ENCODE data around the gene JARID2. TPM values are rescaled to one million over a fixed set of nuclear protein-coding genes. Genes with fewer than 3 reads are reported as not detected.

The JARID2 gene
- total RNA-seq, 1 experiment from 2014 or later = 180 TPM

DNA sequence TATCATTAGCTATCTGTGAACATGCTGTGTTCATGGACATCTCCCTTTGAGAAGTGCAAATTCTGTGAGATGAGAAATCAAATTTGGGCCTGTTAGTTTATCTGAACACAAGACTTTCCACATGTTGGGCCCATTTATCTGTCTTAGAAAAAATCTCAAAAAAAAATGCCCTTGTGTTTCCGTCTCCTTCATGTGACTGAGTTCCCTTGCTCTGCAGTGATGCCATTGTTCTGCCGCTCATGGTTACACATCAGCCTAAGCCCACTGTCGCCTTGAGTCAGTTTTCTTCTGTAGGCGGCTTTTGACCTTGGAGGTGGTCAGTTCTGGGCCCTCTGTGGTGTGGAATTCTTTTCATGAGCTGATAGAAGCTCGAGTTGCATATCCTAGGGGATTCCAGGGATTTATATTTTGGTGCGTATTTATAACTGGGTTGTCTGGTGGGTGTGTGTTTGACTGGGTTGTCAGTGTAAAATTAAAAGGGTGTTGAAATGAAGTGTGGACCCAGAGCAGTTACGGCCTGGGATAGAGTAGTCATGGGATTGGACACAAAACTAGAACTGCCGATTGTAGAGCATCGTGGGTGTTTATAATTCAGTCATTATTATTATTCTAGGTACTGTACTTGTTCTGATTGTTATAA lies 156.7 kb downstream of the JARID2 start:
- ATAC-seq (no peak), DNase-seq (ENCODE audit: low spot score) (no peak)
- Mint-ChIP-seq H3K36me3 (no peaks in the 10 kb centered on the region), H3K27me3 (ENCODE audit: low read depth) (no peaks in the 10 kb centered on the region), H3K27ac (peak overlapping the region; percentile 81), H3K4me3 (peak overlapping the region; percentile 14; the same call in 1 of the 2 replicates), H3K9me3 (no peaks in the 10 kb centered on the region), H3K4me1 (peaks cover 94% of the 10 kb centered on the region)
- ChIA-PET POLR2A (no interaction called here), CTCF (no interaction called here)
- TF ChIP-seq, protein P1, sequence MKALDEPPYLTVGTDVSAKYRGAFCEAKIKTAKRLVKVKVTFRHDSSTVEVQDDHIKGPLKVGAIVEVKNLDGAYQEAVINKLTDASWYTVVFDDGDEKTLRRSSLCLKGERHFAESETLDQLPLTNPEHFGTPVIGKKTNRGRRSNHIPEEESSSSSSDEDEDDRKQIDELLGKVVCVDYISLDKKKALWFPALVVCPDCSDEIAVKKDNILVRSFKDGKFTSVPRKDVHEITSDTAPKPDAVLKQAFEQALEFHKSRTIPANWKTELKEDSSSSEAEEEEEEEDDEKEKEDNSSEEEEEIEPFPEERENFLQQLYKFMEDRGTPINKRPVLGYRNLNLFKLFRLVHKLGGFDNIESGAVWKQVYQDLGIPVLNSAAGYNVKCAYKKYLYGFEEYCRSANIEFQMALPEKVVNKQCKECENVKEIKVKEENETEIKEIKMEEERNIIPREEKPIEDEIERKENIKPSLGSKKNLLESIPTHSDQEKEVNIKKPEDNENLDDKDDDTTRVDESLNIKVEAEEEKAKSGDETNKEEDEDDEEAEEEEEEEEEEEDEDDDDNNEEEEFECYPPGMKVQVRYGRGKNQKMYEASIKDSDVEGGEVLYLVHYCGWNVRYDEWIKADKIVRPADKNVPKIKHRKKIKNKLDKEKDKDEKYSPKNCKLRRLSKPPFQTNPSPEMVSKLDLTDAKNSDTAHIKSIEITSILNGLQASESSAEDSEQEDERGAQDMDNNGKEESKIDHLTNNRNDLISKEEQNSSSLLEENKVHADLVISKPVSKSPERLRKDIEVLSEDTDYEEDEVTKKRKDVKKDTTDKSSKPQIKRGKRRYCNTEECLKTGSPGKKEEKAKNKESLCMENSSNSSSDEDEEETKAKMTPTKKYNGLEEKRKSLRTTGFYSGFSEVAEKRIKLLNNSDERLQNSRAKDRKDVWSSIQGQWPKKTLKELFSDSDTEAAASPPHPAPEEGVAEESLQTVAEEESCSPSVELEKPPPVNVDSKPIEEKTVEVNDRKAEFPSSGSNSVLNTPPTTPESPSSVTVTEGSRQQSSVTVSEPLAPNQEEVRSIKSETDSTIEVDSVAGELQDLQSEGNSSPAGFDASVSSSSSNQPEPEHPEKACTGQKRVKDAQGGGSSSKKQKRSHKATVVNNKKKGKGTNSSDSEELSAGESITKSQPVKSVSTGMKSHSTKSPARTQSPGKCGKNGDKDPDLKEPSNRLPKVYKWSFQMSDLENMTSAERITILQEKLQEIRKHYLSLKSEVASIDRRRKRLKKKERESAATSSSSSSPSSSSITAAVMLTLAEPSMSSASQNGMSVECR (CRISPR knock-in tag; IDR thresholded peaks at IDR 0.05; ENCODE audit: borderline replicate concordance) = no peak
- no peak for TF ChIP-seq CBFB (CRISPR knock-in tag; IDR thresholded peaks at IDR 0.05; ENCODE audit: low read depth)
- TF ChIP-seq HMGA2 (CRISPR knock-in tag; IDR thresholded peaks at IDR 0.05) = no peak
- no peak for TF ChIP-seq ZNF317 (CRISPR knock-in tag; IDR thresholded peaks at IDR 0.05; ENCODE audit: borderline replicate concordance, low read depth)
- TF ChIP-seq, protein P2, sequence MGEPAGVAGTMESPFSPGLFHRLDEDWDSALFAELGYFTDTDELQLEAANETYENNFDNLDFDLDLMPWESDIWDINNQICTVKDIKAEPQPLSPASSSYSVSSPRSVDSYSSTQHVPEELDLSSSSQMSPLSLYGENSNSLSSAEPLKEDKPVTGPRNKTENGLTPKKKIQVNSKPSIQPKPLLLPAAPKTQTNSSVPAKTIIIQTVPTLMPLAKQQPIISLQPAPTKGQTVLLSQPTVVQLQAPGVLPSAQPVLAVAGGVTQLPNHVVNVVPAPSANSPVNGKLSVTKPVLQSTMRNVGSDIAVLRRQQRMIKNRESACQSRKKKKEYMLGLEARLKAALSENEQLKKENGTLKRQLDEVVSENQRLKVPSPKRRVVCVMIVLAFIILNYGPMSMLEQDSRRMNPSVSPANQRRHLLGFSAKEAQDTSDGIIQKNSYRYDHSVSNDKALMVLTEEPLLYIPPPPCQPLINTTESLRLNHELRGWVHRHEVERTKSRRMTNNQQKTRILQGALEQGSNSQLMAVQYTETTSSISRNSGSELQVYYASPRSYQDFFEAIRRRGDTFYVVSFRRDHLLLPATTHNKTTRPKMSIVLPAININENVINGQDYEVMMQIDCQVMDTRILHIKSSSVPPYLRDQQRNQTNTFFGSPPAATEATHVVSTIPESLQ (CRISPR knock-in tag; IDR thresholded peaks at IDR 0.05) = no peak
- no peak for TF ChIP-seq MYBL2 (CRISPR knock-in tag; IDR thresholded peaks at IDR 0.05)

DNA sequence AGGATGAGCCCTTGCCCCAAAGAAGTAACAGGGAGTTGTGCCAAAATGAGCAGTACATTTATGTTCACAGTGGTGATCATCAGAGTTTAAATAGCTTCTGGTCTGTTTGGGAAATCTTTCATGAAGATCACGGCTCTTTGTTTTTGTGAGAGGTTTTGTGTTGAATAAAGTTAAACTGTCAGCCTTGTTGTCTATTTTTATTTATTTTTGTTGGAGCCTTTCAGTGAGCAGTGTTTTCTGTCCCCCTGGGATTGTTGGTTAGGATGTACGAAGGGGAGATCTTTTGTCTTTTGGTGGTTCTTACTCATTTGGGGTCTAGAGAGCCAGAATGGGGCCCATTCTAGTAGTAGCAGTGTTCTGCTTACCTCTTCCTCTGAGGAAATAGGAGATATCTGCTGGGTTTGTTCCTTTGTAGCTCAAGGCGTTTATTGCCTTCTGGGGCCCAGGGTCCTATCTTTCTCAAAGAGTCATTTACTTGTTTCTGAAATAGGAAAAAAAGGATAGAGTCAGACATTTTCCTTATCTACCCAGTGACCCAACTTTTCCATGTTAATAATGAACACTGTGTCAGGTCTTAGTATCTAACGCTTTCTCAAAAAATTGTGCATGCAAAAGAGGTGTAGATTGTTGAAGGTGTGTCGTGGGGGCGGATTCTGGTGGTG lies 157.4 kb downstream of the JARID2 start:
- CTCF ChIA-PET = no interaction called here
- no peak for TF ChIP-seq ZNF671 (CRISPR knock-in tag; IDR thresholded peaks at IDR 0.05)
- TF ChIP-seq, protein P3, sequence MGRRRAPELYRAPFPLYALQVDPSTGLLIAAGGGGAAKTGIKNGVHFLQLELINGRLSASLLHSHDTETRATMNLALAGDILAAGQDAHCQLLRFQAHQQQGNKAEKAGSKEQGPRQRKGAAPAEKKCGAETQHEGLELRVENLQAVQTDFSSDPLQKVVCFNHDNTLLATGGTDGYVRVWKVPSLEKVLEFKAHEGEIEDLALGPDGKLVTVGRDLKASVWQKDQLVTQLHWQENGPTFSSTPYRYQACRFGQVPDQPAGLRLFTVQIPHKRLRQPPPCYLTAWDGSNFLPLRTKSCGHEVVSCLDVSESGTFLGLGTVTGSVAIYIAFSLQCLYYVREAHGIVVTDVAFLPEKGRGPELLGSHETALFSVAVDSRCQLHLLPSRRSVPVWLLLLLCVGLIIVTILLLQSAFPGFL (CRISPR knock-in tag; IDR thresholded peaks at IDR 0.05; ENCODE audit: borderline replicate concordance) = no peak
- TF ChIP-seq OVOL2 (CRISPR knock-in tag; IDR thresholded peaks at IDR 0.05; ENCODE audit: borderline replicate concordance) = no peak
- POLR2A ChIA-PET = interaction anchor here (0.6 kb wide), 1 partner anchor 135 kb away, joined by 4 read pairs; no protein-coding TSS in a partner anchor
- Mint-ChIP-seq H3K4me3 (peak overlapping the region; percentile 8; the same call in 1 of the 2 replicates), H3K36me3 (no peaks in the 10 kb centered on the region), H3K27ac (peak overlapping the region; percentile 81), H3K9me3 (no peaks in the 10 kb centered on the region), H3K27me3 (ENCODE audit: low read depth) (no peaks in the 10 kb centered on the region), H3K4me1 (peaks cover 95% of the 10 kb centered on the region)
- ATAC-seq (no peak), DNase-seq (ENCODE audit: low spot score) (no peak)

DNA sequence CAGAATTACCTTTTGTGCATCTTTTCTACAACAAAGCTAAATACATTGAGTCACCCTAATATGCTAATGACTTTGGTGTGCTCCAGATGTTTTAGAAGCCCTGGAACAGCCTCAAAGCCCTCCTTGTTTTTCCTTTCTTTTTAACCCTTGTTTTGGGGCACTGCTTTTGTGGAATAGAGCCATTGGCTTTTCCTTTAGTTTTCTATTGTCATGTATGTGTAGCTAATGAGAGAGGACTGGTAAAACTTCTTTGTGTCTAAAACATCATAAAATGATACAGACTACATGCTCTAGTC lies 158.8 kb downstream of the JARID2 start:
- ChIA-PET CTCF (interaction anchor here (0.7 to 1.1 kb wide), 3 partner anchors 15 to 100 kb away, joined by 3 to 5 read pairs (median 4); no protein-coding TSS in a partner anchor), POLR2A (no interaction called here)
- no peak for ATAC-seq
- Mint-ChIP-seq H3K36me3 (no peaks in the 10 kb centered on the region), H3K27me3 (ENCODE audit: low read depth) (no peaks in the 10 kb centered on the region), H3K27ac (no peak overlapping the region), H3K9me3 (no peaks in the 10 kb centered on the region), H3K4me1 (peaks cover 93% of the 10 kb centered on the region), H3K4me3 (no peak overlapping the region)
- no peak for DNase-seq (ENCODE audit: low spot score)
- TF ChIP-seq, protein P1 (CRISPR knock-in tag; IDR thresholded peaks at IDR 0.05; ENCODE audit: borderline replicate concordance) = no peak
- TF ChIP-seq, protein P3 (CRISPR knock-in tag; IDR thresholded peaks at IDR 0.05; ENCODE audit: borderline replicate concordance) = no peak
- TF ChIP-seq, protein P4, sequence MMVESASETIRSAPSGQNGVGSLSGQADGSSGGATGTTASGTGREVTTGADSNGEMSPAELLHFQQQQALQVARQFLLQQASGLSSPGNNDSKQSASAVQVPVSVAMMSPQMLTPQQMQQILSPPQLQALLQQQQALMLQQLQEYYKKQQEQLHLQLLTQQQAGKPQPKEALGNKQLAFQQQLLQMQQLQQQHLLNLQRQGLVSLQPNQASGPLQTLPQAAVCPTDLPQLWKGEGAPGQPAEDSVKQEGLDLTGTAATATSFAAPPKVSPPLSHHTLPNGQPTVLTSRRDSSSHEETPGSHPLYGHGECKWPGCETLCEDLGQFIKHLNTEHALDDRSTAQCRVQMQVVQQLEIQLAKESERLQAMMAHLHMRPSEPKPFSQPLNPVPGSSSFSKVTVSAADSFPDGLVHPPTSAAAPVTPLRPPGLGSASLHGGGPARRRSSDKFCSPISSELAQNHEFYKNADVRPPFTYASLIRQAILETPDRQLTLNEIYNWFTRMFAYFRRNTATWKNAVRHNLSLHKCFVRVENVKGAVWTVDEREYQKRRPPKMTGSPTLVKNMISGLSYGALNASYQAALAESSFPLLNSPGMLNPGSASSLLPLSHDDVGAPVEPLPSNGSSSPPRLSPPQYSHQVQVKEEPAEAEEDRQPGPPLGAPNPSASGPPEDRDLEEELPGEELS (CRISPR knock-in tag; IDR thresholded peaks at IDR 0.05) = no peak
- no peak for TF ChIP-seq ETV6 (CRISPR knock-in tag; IDR thresholded peaks at IDR 0.05)
- TF ChIP-seq, protein P5, sequence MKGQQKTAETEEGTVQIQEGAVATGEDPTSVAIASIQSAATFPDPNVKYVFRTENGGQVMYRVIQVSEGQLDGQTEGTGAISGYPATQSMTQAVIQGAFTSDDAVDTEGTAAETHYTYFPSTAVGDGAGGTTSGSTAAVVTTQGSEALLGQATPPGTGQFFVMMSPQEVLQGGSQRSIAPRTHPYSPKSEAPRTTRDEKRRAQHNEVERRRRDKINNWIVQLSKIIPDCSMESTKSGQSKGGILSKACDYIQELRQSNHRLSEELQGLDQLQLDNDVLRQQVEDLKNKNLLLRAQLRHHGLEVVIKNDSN (CRISPR knock-in tag; IDR thresholded peaks at IDR 0.05) = no peak

All from WTC11 (cell line).